ENCODE data around the gene SLC25A2.

Gene SLC25A2

DNA sequence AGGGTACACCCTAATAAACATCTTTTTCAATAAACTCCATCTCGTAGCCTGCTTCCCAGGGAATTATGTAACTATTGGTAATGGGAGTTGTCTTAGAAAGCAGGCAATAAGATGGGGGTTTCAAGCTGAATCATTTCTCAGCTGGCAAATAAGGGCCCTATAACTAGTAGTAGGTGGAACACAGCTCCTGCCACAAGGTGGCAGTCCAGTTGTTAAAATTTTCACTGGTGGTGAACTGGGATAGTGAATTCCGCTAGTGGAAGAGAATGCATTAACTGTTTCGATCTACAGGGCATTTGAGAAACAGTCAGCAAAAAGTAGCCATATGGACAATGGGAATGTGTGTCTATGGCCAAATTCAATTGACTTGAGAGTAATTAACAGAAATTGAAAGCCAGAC is 30.9 kb downstream of the SLC25A2 start:
- Histone ChIP-seq H3K4me3 (ENCODE audit: low read length) (no peak overlapping the region), H3K4me2 (ENCODE audit: low read length) (no peak overlapping the region), H3K27me3 (ENCODE audit: control insufficient read depth, insufficient read depth, low read length) (no peaks in the 10 kb centered on the region), H3K9me3 (replicated peaks; ENCODE audit: low read length) (peaks cover 16% of the 10 kb centered on the region), H3K36me3 (ENCODE audit: insufficient read depth, low read length) (no peaks in the 10 kb centered on the region), H3K9ac (ENCODE audit: low read depth, low read length) (no peak overlapping the region), H3K4me1 (ENCODE audit: control insufficient read depth, insufficient read depth, low read length) (no peaks in the 10 kb centered on the region)

DNA sequence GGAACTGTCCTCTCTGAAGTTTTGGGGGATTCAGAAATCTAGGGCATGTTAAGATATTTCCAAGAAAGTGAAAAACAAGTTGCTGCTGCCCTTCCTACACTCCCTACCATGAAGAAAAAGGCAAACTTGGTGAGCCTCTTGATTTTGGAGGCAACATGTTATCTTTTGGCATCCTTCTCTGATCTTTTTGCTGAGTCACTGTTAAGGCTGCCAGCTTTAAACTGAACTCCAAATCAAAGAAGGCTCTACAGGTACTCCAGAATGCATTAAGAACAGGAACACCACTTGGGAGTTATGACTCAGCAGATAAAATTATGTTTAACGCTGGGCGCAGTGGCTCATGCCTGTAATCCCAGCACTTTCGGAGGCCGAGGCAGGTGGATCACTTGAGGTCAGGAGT is 34.7 kb downstream of the SLC25A2 start:
- H3K4me2 ChIP-seq (ENCODE audit: low read length), result no peak overlapping the region
- H3K9me3 ChIP-seq (replicated peaks; ENCODE audit: low read length), result peaks cover 28% of the 10 kb centered on the region
- H3K9ac ChIP-seq (ENCODE audit: low read depth, low read length), result no peak overlapping the region
- H3K27me3 ChIP-seq (ENCODE audit: control insufficient read depth, insufficient read depth, low read length), result no peaks in the 10 kb centered on the region
- H3K36me3 ChIP-seq (ENCODE audit: insufficient read depth, low read length), result no peaks in the 10 kb centered on the region
- H3K4me1 ChIP-seq (ENCODE audit: control insufficient read depth, insufficient read depth, low read length), result no peaks in the 10 kb centered on the region
- no peak overlapping the region for H3K4me3 ChIP-seq (ENCODE audit: low read length)

GRCh38 chr5:141261238-141261546 is 42.7 kb downstream of the SLC25A2 start:
- H3K4me3 ChIP-seq (ENCODE audit: low read length), result no peak overlapping the region
- peaks cover 51% of the 10 kb centered on the region for H3K9me3 ChIP-seq (replicated peaks; ENCODE audit: low read length)
- H3K27me3 ChIP-seq (ENCODE audit: control insufficient read depth, insufficient read depth, low read length), result no peaks in the 10 kb centered on the region
- no peaks in the 10 kb centered on the region for H3K36me3 ChIP-seq (ENCODE audit: insufficient read depth, low read length)
- no peak overlapping the region for H3K4me2 ChIP-seq (ENCODE audit: low read length)
- H3K4me1 ChIP-seq (ENCODE audit: control insufficient read depth, insufficient read depth, low read length), result no peaks in the 10 kb centered on the region
- no peak overlapping the region for H3K9ac ChIP-seq (ENCODE audit: low read depth, low read length)

DNA sequence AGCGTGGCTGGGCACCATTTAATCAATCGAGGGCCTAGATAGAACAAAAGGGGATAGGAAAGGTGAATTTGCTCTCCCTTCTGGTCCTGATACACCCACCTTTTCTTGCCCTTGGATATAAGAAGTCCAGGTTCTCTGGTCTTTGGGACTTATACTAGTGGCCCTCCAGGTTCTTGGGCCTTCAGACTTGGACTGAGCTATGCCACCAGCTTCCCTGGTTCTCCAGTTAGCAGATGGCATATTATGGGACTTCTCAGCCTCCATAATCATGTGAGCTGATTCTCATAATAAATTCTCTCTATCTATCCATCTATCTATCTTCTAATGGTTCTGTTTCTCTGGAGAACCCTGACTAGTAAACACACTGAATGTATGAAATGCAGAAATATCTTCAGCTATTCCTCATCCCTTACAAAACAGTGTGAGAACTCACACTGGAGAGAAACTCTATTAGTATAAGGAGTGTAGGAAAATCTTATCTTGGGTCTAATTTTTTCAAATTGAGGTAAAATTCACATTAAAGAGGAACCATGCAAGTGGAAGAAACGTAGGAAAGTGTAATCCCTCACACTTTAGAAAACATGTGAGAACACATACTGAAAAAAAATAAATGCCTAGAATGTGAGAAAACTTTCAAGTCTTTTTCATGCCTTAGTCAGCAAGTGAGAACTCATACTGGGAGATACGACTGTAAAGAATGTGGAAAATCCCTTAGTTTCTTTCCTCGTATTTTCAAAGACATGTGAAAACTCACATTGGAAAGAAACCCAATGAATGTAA is 43.2 kb downstream of the SLC25A2 start:
- Histone ChIP-seq H3K4me1 (ENCODE audit: control insufficient read depth, insufficient read depth, low read length) (no peaks in the 10 kb centered on the region), H3K27me3 (ENCODE audit: control insufficient read depth, insufficient read depth, low read length) (no peaks in the 10 kb centered on the region), H3K4me2 (ENCODE audit: low read length) (no peak overlapping the region), H3K4me3 (ENCODE audit: low read length) (no peak overlapping the region), H3K9ac (ENCODE audit: low read depth, low read length) (no peak overlapping the region), H3K9me3 (replicated peaks; ENCODE audit: low read length) (peaks cover 50% of the 10 kb centered on the region), H3K36me3 (ENCODE audit: insufficient read depth, low read length) (no peaks in the 10 kb centered on the region)

- Histone ChIP-seq H3K4me3 (ENCODE audit: low read length) (no peak overlapping the region), H3K4me2 (ENCODE audit: low read length) (no peak overlapping the region), H3K9me3 (replicated peaks; ENCODE audit: low read length) (peaks cover 46% of the 10 kb centered on the region), H3K4me1 (ENCODE audit: control insufficient read depth, insufficient read depth, low read length) (no peaks in the 10 kb centered on the region), H3K9ac (ENCODE audit: low read depth, low read length) (no peak overlapping the region), H3K27me3 (ENCODE audit: control insufficient read depth, insufficient read depth, low read length) (no peaks in the 10 kb centered on the region), H3K36me3 (ENCODE audit: insufficient read depth, low read length) (no peaks in the 10 kb centered on the region)
Measured at GRCh38 chr5:141258948-141259347, 44.9 kb downstream of the SLC25A2 start.

GRCh38 chr5:141258464-141258863 is 45.4 kb downstream of the SLC25A2 start:
- no peak overlapping the region for H3K4me3 ChIP-seq (ENCODE audit: low read length)
- no peaks in the 10 kb centered on the region for H3K27me3 ChIP-seq (ENCODE audit: control insufficient read depth, insufficient read depth, low read length)
- H3K4me1 ChIP-seq (ENCODE audit: control insufficient read depth, insufficient read depth, low read length), result no peaks in the 10 kb centered on the region
- no peak overlapping the region for H3K4me2 ChIP-seq (ENCODE audit: low read length)
- H3K9ac ChIP-seq (ENCODE audit: low read depth, low read length), result no peak overlapping the region
- H3K36me3 ChIP-seq (ENCODE audit: insufficient read depth, low read length), result no peaks in the 10 kb centered on the region
- H3K9me3 ChIP-seq (replicated peaks; ENCODE audit: low read length), result peaks cover 46% of the 10 kb centered on the region

Measured in skeletal muscle satellite cell (primary cell).